Bronchial epithelial cell (primary cell): ENCODE results near the gene LAMC1. TPM values are rescaled to one million over a fixed set of nuclear protein-coding genes. Genes with fewer than 3 reads are reported as not detected.

Experiments used
- DNase-seq: peaks from one replicate; pipeline ENCODE4 v3.0.0-alpha.2; 2010; ENCODE audit warnings: low read depth
- FAIRE-seq: peaks from 2 replicates; lab custom pipeline; 2011; peaks lifted over from hg19 to GRCh38; lab: Jason Lieb, UNC
- H3K27me3 ChIP-seq: 2 replicates; pipeline ENCODE4 v1.5.1; 2011; ENCODE audit warnings: low read length; ENCODE audit not compliant: control insufficient read depth, insufficient read depth
- H3K36me3 ChIP-seq: 2 replicates; pipeline ENCODE4 v1.5.1; 2011; ENCODE audit warnings: low read length; ENCODE audit not compliant: control insufficient read depth, insufficient read depth
- H3K4me3 ChIP-seq: 2 replicates; pipeline ENCODE4 v1.5.1; 2011; ENCODE audit warnings: mild to moderate bottlenecking, low read depth, low read length, control low read depth
- CTCF ChIP-seq: IDR thresholded peaks from 2 replicates; pipeline ENCODE4 v1.5.1; 2011; ENCODE audit warnings: mild to moderate bottlenecking, moderate library complexity, low read length, control low read depth, inconsistent platforms; ENCODE audit not compliant: insufficient read depth, severe bottlenecking
- total RNA-seq: library from RNA; depleted of rRNA; stranded (reverse); fragments of >200 nt; gene quantifications from 2 replicates; pipeline ENCODE4 v1.2.1, GENCODE V29; 2014

LAMC1 gene
- total RNA-seq, 1 donor from 2014 or later, result 219 TPM

GRCh38 chr1:183150445-183150844 lies 127.2 kb downstream of the LAMC1 start:
- Histone ChIP-seq H3K4me3 (no peak overlapping the region), H3K36me3 (no peaks in the 10 kb centered on the region), H3K27me3 (no peaks in the 10 kb centered on the region)
- FAIRE-seq, result no peak
- DNase-seq, result no peak
- TF ChIP-seq CTCF, result no peak

- FAIRE-seq, result no peak
- no peak for DNase-seq
- Histone ChIP-seq H3K4me3 (no peak overlapping the region), H3K36me3 (no peaks in the 10 kb centered on the region), H3K27me3 (no peaks in the 10 kb centered on the region)
- no peak for TF ChIP-seq CTCF
These were observed 129.0 kb downstream of the LAMC1 start for GRCh38 chr1:183152180-183152579.

GRCh38 chr1:183155939-183156338 lies 132.7 kb downstream of the LAMC1 start:
- H3K27me3 ChIP-seq, result no peaks in the 10 kb centered on the region
- H3K36me3 ChIP-seq, result no peaks in the 10 kb centered on the region
- H3K4me3 ChIP-seq, result no peak overlapping the region
- DNase-seq, result no peak
- no peak for FAIRE-seq
- no peak for TF ChIP-seq CTCF

GRCh38 chr1:183159960-183160359 lies 136.7 kb downstream of the LAMC1 start:
- H3K4me3 ChIP-seq, result no peak overlapping the region
- DNase-seq, result peak; percentile 100
- TF ChIP-seq CTCF, result no peak
- FAIRE-seq, result peak; percentile 99
- H3K36me3 ChIP-seq, result no peaks in the 10 kb centered on the region
- no peaks in the 10 kb centered on the region for H3K27me3 ChIP-seq

GRCh38 chr1:183161391-183161790 lies 138.2 kb downstream of the LAMC1 start:
- TF ChIP-seq CTCF, result no peak
- Histone ChIP-seq H3K27me3 (no peaks in the 10 kb centered on the region), H3K4me3 (no peak overlapping the region), H3K36me3 (no peaks in the 10 kb centered on the region)
- DNase-seq, result peak; percentile 68
- FAIRE-seq, result no peak

- FAIRE-seq, result no peak
- no peaks in the 10 kb centered on the region for H3K27me3 ChIP-seq
- DNase-seq, result peak; percentile 98
- no peaks in the 10 kb centered on the region for H3K36me3 ChIP-seq
- H3K4me3 ChIP-seq, result no peak overlapping the region
- TF ChIP-seq CTCF, result no peak
These were observed 140.1 kb downstream of the LAMC1 start for GRCh38 chr1:183163316-183163715.
